Stimulated activated naive B cell treated with anti-CD40 and anti-IgM and Interleukin-4, amounts not matched to agents 10 μg/mL and 1 μg/mL and 100 μg/mL, for 72 hours (primary cell): ENCODE results near the gene FGFR2.

Experiments used
- ATAC-seq, 2 donors: fragments of 150-1000 bp; cut with Tn5 transposase; replicated peaks; 2 replicates each; pipeline ENCODE4 v1.10.0; 2021; ENCODE audit warnings: moderate library complexity in 1 of 2
- DNase-seq: peaks from one replicate; pipeline ENCODE4 v3.0.0; 2021
- H3K27ac Mint-ChIP-seq: one replicate; pipeline ENCODE4 v1.8.0; 2022; ENCODE audit warnings: mild to moderate bottlenecking, mixed read lengths
- H3K27me3 Mint-ChIP-seq, 2 donors: one replicate each; pipeline ENCODE4 v1.8.0; 2022; ENCODE audit warnings: mixed read lengths in 2 of 2
- H3K36me3 Mint-ChIP-seq, 2 donors: one replicate each; pipeline ENCODE4 v1.8.0; 2022; ENCODE audit warnings: mixed read lengths in 2 of 2, mild to moderate bottlenecking in 1 of 2
- H3K4me1 Mint-ChIP-seq, 2 donors: one replicate each; pipeline ENCODE4 v1.8.0; 2022; ENCODE audit warnings: mixed read lengths in 2 of 2, mild to moderate bottlenecking in 1 of 2
- H3K4me3 Mint-ChIP-seq, 2 donors: one replicate each; pipeline ENCODE4 v1.8.0; 2022; ENCODE audit warnings: mild to moderate bottlenecking in 2 of 2, mixed read lengths in 2 of 2, moderate library complexity in 1 of 2
- H3K9me3 Mint-ChIP-seq, 2 donors: one replicate each; pipeline ENCODE4 v1.8.0; 2022; ENCODE audit warnings: mixed read lengths in 2 of 2, mild to moderate bottlenecking in 1 of 2

The FGFR2 gene

DNA sequence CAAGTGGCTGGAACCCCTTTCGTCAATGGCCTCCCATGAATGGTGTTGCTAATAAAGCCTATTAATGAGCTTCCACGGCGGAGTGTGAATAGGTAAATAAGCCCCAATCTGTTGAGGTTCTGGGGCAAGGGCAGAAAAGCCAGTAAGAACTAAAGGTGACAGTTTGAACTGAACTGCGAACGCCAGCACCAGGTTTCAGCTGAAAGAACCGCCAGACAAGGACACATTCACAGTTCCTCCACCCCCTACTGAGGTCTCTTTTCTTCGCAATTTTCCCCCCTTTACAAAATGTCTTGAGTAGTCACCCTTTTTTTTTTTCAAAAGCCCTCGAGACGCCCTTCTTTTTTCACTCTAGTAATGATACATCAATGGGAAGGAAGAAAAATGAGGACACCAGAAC is 2.4 kb upstream of the FGFR2 start:
- Mint-ChIP-seq H3K27me3 (peaks cover 33 to 42% of the 10 kb centered on the region in 2 donors), H3K36me3 (peaks cover 0 to 3% of the 10 kb centered on the region in 2 donors), H3K4me3 (no peak overlapping the region), H3K9me3 (no peaks in the 10 kb centered on the region), H3K4me1 (peaks cover 6 to 11% of the 10 kb centered on the region in 2 donors), H3K27ac (no peak overlapping the region)
- ATAC-seq (no peak), DNase-seq (no peak)

DNA sequence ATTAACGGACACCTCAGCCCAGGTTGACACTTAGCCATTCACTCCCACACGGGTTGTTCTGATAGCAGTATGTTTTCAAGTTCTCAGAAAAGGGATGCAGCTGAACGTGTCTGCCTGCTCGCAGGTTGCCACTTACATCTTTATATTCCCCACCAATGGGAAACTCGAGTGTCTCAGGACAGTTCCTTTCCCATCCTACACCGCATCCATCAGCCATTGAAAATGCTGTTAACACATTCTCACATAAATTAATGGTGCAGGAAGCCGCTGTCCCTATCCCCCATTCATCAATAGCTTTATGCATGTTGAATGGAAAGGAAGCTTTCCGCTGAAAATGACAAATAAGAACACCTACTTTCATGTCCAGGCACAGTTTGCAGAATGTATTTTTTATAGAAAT is 1.7 kb upstream of the FGFR2 start:
- H3K4me1 Mint-ChIP-seq: peaks cover 6 to 11% of the 10 kb centered on the region in 2 donors
- H3K9me3 Mint-ChIP-seq: no peaks in the 10 kb centered on the region
- DNase-seq (no peak), ATAC-seq (no peak)
- H3K36me3 Mint-ChIP-seq: peaks cover 0 to 3% of the 10 kb centered on the region in 2 donors
- H3K27me3 Mint-ChIP-seq: peaks cover 29 to 43% of the 10 kb centered on the region in 2 donors
- no peak overlapping the region for H3K4me3 Mint-ChIP-seq
- no peak overlapping the region for H3K27ac Mint-ChIP-seq

DNA sequence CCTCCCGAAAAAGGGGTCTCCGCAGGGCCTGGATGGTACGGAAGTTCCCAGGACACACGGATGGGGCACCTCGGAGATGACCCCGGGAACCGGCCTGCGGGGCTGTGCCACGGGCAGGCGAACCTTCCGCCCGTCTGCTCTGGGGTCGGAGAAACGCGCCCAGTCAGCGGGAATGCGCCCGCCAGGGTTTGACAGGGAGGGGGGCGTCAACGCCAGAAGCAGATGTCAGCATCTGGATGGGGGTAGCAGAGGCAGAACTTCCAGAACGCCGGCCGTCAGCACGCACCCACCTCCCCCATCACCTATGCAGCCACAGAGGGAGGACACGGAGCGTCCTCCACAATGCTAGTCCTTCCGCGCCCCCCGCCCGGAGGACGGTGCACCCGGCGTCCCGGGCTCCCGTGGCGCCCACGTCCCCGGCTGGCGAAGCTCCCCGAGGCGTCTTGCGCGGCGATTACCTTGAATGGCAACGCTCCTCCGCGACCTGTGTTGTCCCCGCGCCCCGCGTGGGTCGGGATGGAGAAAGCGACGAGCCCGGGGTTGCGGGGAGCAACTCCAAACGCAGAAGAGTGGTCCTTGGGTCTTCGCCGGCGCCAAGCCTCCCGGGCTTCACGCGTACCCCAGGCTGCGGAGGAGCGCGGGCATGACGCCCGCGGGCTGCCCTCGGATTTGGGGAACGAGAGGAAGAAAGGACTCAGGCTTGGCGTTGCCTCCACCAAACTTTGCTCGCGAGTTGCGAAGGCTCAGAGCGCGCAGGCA is 561 bp downstream of the FGFR2 start:
- Mint-ChIP-seq H3K9me3 (no peaks in the 10 kb centered on the region), H3K4me1 (peaks cover 6 to 11% of the 10 kb centered on the region in 2 donors), H3K4me3 (no peak overlapping the region), H3K27me3 (peaks cover 36 to 55% of the 10 kb centered on the region in 2 donors), H3K27ac (no peak overlapping the region), H3K36me3 (peaks cover 0 to 3% of the 10 kb centered on the region in 2 donors)
- DNase-seq: no peak
- no peak for ATAC-seq

DNA sequence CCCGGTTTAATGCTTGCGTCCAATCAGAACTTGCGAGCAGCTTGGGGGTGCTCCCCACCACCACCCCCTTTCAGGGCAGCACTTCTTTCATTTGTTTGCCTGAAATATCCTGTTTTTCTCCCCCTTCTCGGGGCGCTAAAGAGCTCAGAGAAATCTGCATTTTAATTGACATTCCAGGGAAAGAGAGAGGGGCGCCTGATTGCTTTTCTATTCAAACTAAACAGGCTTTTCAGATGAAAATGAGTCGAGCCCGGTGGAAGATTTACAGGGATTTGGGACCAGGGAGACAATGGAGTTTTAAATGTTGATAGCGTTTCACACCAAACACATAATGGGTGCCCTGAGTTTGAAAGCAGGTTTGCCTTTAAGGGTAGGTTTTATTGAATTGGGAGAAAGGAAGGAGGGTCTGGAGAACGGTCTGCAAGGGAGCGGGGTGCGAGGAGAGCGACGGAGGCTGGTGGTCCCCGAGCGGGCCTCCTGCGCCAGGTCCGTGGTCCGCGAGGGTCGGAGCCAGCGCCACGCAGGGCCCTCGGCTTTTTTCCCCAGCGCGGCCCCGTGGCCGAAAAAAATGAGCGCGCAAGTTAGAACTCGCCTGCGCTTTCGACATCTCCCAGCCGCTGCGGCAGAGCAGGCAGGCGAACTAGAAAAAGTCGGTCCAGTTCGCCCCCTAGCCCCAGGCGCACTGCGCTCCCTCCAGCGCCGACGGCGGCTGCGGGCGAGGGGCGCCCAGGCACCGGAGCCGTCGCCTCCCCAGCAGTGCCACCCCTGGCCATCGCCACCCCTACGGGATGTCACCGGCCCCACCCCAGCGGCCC is 1.3 kb downstream of the FGFR2 start:
- peaks cover 36 to 55% of the 10 kb centered on the region in 2 donors for H3K27me3 Mint-ChIP-seq

DNA sequence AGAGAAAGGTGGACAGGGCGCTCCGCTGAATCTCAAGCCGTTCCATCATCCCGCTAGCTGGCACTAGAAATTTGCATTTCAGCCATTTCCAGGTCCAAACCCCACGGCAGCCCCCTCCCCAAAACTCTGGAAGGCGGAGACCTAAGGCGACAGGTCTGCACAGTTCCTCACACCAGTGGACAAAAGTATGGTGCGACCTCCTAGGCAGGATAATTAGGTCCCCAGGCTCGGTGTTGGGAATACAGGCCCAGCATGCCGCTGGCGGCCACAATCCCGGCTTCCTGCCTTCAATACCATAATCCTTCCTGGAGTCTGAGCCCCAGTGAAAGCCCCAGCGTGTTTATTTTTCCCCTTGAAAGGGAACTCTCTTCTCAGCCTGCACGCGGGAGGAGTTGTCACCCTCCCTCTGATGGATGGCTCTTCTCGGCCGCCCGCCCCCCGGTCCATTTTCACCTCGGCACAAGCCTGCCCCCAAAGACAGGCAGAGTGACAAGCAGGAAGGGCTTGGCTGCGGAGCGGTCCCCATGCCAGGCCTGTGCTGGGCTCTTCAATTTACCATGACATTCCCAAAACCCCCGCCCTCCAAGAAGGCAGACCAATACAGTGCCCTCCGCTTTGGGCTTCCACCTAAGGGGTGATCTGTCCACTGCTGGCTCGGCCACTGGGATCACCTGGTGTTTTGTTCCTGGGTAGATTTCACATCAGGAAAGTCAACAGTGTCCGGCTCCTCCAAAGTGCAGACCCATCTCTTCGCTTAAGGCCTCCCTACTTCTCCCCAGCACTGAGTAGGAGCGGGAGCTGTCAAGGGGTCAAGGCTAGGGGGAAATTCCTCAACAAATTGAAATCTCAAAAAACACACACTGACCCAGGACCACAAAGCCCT is 2.2 kb downstream of the FGFR2 start:
- H3K27ac Mint-ChIP-seq: no peak overlapping the region
- H3K27me3 Mint-ChIP-seq: peaks cover 32 to 50% of the 10 kb centered on the region in 2 donors
- peaks cover 6 to 11% of the 10 kb centered on the region in 2 donors for H3K4me1 Mint-ChIP-seq
- H3K4me3 Mint-ChIP-seq: no peak overlapping the region
- H3K36me3 Mint-ChIP-seq: peaks cover 0 to 3% of the 10 kb centered on the region in 2 donors
- H3K9me3 Mint-ChIP-seq: no peaks in the 10 kb centered on the region
- no peak for ATAC-seq
- no peak for DNase-seq

More for the DNA sequence above, 1.3 kb downstream of the FGFR2 start:
- Mint-ChIP-seq H3K27ac (no peak overlapping the region), H3K9me3 (no peaks in the 10 kb centered on the region), H3K4me1 (peaks cover 6 to 11% of the 10 kb centered on the region in 2 donors), H3K36me3 (peaks cover 0 to 3% of the 10 kb centered on the region in 2 donors), H3K4me3 (peak overlapping the region in 1 of 2 donors; percentile 59)
- DNase-seq: no peak
- no peak for ATAC-seq

DNA sequence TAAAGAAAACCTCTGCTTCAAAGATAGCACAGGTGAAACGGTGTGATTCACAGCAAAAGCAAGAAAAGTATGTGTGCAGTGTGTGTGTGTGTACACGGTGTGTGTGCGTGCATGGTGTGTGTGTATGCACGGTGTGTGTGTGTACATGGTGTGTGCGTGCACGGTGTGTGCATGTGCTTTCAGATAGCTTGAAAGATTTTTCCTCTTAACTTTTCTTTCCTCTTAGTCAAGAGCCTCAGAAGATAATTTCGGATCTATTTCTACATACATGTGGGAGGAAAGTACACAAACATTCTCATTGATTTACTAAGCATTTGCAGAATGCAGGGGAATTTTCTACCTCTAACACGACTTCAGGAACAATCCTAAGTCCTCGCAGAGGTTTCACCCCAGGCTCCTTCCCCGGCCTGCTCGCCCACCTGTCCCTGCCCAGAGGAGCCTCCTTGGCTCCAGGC is 2.9 kb downstream of the FGFR2 start:
- H3K4me1 Mint-ChIP-seq: peaks cover 6 to 11% of the 10 kb centered on the region in 2 donors
- ATAC-seq (no peak), DNase-seq (no peak)
- H3K9me3 Mint-ChIP-seq: no peaks in the 10 kb centered on the region
- peaks cover 0 to 3% of the 10 kb centered on the region in 2 donors for H3K36me3 Mint-ChIP-seq
- peaks cover 27 to 43% of the 10 kb centered on the region in 2 donors for H3K27me3 Mint-ChIP-seq
- H3K4me3 Mint-ChIP-seq: no peak overlapping the region
- no peak overlapping the region for H3K27ac Mint-ChIP-seq

DNA sequence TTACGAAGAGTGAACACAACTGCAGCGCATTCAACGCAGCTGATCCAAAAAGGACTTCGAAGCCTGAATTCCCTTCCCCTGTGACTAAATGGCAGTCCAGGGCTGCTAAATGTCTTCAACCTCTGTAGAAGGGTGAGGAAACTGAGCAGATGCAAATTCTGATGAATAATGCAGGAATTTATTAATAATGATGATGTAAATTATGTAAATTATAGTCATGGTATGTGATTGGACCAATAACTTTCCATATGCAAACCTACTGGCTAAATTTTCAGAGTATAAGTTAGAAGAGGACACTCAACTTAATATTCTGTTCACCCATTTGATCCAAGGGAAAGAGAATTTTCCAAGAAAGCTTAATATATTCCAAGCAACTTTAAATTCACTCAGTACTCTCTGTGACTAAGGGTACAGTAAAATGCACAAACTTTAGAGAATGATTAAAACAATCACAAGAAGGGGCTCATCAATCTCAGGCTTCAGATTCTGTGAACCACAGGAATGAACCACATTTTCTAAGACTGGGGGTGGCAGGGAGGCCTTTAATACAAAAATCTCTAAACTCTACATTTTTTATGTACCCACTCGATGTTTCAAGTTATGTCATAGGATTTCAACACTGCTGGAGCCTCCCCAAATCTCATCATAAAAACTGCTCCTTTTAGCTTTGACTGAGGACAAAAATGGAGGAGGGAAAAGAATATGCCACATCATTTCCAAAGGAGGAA is 3.5 kb downstream of the FGFR2 start:
- Mint-ChIP-seq H3K4me3 (no peak overlapping the region), H3K4me1 (peaks cover 6 to 11% of the 10 kb centered on the region in 2 donors), H3K36me3 (peaks cover 0 to 3% of the 10 kb centered on the region in 2 donors), H3K9me3 (no peaks in the 10 kb centered on the region), H3K27me3 (peaks cover 24 to 37% of the 10 kb centered on the region in 2 donors), H3K27ac (no peak overlapping the region)
- DNase-seq (no peak), ATAC-seq (no peak)

DNA sequence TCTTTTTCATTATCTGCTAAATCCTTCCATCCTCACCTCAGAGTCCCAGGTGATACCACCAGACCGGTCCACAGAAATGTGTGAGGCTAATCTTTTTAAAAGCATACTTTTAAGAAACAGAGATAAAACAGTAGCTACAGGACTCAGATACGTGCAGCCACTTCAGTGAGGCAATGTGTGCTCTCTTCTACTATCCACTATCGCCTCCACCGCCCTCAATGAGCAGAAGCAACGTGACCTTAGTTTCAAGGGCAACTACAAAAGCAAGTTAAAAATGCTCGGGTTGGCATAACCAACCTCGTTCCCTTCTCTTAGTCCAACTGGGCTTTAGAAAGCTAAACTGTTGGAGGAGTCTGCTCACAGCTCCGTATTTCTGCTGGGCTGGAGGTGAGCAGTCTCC is 4.2 kb downstream of the FGFR2 start:
- ATAC-seq (no peak), DNase-seq (no peak)
- no peak overlapping the region for H3K4me3 Mint-ChIP-seq
- peaks cover 24 to 35% of the 10 kb centered on the region in 2 donors for H3K27me3 Mint-ChIP-seq
- peaks cover 6 to 11% of the 10 kb centered on the region in 2 donors for H3K4me1 Mint-ChIP-seq
- no peaks in the 10 kb centered on the region for H3K9me3 Mint-ChIP-seq
- peaks cover 0 to 3% of the 10 kb centered on the region in 2 donors for H3K36me3 Mint-ChIP-seq
- H3K27ac Mint-ChIP-seq: no peak overlapping the region

DNA sequence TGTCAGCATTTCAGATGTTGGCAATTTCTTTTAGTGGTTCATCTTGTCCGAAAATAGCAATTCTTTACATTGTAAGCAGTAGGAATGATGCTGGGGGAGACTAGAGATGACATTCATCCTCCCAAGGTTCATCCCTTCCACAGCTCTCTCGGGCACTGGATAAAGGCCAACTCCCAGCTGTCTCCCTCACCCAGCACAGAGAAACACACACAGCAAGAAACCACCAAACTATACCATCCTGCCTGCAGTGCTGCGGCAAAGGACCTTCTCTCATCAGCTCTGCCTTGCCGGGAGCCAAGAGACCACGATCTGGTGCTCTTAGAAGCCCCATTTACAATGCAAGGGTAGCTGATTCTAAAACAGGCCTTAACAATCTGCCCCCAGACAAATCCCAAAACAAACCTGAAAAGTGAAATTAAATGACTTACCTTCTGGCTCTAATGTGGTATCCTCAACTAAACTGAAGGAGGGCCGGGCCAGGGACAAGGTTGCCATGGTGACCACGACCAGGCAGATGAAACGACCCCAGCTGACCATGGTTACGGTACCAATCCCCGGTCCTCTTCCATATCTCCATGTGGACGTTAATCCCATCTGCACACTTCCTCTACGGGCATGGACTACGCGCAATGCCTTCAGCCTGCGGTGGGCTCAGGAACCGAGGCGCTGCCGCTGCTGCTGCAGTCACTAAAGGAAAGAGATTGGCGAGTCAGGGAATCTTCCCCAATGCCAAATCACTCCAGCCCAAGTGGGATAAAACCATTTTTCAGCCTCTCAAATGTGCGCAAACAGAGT is 4.8 kb downstream of the FGFR2 start:
- Mint-ChIP-seq H3K27me3 (peaks cover 24 to 30% of the 10 kb centered on the region in 2 donors), H3K4me3 (no peak overlapping the region), H3K36me3 (peaks cover 0 to 3% of the 10 kb centered on the region in 2 donors), H3K9me3 (no peaks in the 10 kb centered on the region), H3K27ac (no peak overlapping the region), H3K4me1 (peaks cover 4 to 11% of the 10 kb centered on the region in 2 donors)
- DNase-seq: no peak
- no peak for ATAC-seq

DNA sequence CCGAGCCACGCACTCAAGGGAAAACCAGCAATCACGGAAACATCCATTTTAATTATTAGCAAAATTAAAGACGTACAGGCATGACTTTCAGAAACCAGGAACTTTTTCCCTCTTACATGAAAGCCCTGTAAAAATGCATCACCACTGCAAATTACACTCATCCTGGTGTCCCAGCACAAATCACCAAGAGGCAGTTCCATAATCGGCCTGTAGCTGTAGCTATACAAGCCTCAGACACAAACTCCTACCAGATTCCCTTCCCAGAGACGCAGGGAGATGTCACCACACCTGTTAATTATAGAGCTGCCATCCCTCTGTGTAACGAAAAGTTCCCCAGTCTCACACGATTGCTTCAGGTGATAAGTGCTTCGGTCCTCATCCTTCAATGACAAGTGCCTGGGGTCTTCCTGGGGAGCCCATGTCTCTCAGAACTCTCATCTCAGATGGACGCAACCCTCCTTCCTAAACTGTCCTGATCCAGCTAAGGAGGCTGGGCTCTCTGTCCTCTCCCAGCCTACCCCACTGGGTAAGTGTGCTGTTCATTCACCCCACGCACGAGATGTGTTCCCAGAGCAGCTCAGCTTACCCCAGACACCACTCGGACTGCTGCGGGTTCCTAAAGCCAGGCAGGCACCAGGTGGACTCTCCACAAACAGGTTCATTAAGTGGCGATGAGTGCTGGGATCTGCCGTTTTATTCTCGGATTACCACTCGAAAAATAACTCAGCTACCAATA is 5.9 kb downstream of the FGFR2 start:
- H3K4me3 Mint-ChIP-seq: no peak overlapping the region
- ATAC-seq: no peak
- H3K27me3 Mint-ChIP-seq: peaks cover 24 to 30% of the 10 kb centered on the region in 2 donors
- no peak for DNase-seq
- H3K36me3 Mint-ChIP-seq: peaks cover 0 to 3% of the 10 kb centered on the region in 2 donors
- peaks cover 4 to 11% of the 10 kb centered on the region in 2 donors for H3K4me1 Mint-ChIP-seq
- H3K27ac Mint-ChIP-seq: no peak overlapping the region
- peaks cover 0 to 2% of the 10 kb centered on the region in 2 donors for H3K9me3 Mint-ChIP-seq

DNA sequence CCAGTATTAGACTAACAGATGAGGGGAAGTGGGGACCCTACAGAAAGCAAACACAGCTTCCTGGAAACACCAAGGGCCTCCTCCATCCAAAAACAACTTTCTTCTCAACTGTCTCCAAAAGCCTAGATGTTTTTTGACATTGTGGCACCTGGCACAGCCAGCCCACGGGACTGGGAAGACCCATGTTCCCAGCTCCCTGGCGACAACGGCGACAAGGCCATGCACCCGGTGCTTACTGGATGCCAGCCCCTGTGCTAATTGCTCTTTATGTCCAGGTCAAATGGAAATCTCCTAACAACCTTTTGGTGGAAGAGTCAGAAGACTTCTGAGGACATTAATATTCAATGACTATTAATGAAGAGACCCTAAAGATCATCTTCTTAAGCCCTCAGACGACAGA is 7.1 kb downstream of the FGFR2 start:
- Mint-ChIP-seq H3K4me1 (peaks cover 0 to 2% of the 10 kb centered on the region in 2 donors), H3K36me3 (no peaks in the 10 kb centered on the region), H3K27me3 (peaks cover 15 to 27% of the 10 kb centered on the region in 2 donors), H3K4me3 (no peak overlapping the region), H3K9me3 (peaks cover 0 to 7% of the 10 kb centered on the region in 2 donors), H3K27ac (no peak overlapping the region)
- DNase-seq: no peak
- no peak for ATAC-seq

DNA sequence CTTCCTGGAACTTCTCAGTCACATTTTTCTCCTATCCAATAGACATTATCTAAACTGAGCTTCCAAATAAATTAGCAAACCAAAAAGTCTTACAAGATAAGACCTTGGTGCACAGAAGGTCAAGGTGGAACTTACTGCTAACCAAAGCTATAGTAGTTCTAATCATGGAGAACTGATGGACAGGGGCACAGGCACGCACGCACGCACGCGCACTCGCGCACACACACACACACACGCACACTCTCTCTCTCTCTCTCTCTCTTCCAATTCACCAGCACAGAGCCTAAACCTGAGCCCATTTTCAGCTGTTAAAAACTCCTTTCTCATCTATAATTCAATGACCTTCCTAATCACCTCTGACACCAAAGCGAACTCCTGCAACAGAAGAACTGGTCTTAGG is 7.5 kb downstream of the FGFR2 start:
- H3K4me3 Mint-ChIP-seq: no peak overlapping the region
- no peak for DNase-seq
- no peak overlapping the region for H3K27ac Mint-ChIP-seq
- no peak for ATAC-seq
- peaks cover 10 to 23% of the 10 kb centered on the region in 2 donors for H3K27me3 Mint-ChIP-seq
- H3K4me1 Mint-ChIP-seq: no peaks in the 10 kb centered on the region
- H3K9me3 Mint-ChIP-seq: peaks cover 0 to 7% of the 10 kb centered on the region in 2 donors
- no peaks in the 10 kb centered on the region for H3K36me3 Mint-ChIP-seq
